Lower leg skin (tissue), 4 donors: ENCODE results near the gene SPESP1. TPM values are rescaled to one million over a fixed set of nuclear protein-coding genes. Genes with fewer than 3 reads are reported as not detected.

ENCODE experiments used
- DNase-seq, 2 donors: peaks; one replicate each; pipeline ENCODE4 v3.0.0-alpha.2; 2019; ENCODE audit warnings: low spot score in 2 of 2
- H3K4me3 ChIP-seq: fragments of 200-600 bp; sonication (generic); 2 replicates; pipeline ENCODE4 v1.5.1; 2017; ENCODE audit warnings: mild to moderate bottlenecking, low read depth; ENCODE audit not compliant: poor library complexity, severe bottlenecking
- POLR2A ChIP-seq, 2 donors: fragments of 450-650 bp; IDR thresholded peaks; one replicate each; pipeline ENCODE4 v1.6.1; 2016 to 2017; ENCODE audit warnings: antibody characterized with exemption in 2 of 2, mild to moderate bottlenecking in 1 of 2, moderate library complexity in 1 of 2
- WGBS, 2 donors: methylation state at CpG; one replicate each; pipeline ENCODE4 v1.1.5; 2018; 5-methylcytosine and 5-hydroxymethylcytosine counted together
- intact Hi-C: fragments of 100-400 bp; cut with DNase I; formaldehyde crosslinking; loops from one replicate; pipeline ENCODE4 v1.15.0; 2023; ENCODE audit warnings: low total_unique reads
- total RNA-seq, 4 donors: library from RNA; depleted of rRNA; stranded (reverse); fragments of >200 nt; gene quantifications; one replicate each; pipeline ENCODE4 v1.1.0, GENCODE V29; 2016
- TF ChIP-seq, protein P1 (sequence below), 3 donors: fragments of 450-650 bp; IDR thresholded peaks; one replicate each; pipeline ENCODE4 v1.5.1; 2016; ENCODE audit warnings: antibody characterized with exemption in 3 of 3, mild to moderate bottlenecking in 3 of 3, moderate library complexity in 2 of 3

Gene SPESP1
- total RNA-seq, 4 donors from 2014 or later = 1.3 to 15.5 (median 2.5) TPM

DNA sequence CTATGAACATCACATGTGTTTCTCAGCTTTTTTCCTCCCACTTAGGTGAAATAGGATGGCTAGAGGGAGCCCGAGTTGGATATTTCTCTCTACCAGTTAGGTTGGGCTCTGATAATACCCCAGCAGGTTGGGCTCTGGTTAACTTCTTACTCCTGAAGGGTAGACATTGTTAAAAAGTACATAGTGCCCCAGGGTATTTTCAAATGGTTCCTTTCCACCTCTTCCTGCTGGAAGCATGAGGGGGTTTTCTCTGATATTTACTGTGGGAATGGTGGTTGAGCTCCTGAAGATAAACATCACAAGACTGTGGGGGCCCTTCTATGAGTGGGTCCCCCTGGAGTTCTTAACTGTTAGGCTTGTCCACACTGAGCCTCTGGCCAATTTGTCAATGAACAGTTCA lies 36.1 kb upstream of the SPESP1 start:
- TF ChIP-seq, protein P1, sequence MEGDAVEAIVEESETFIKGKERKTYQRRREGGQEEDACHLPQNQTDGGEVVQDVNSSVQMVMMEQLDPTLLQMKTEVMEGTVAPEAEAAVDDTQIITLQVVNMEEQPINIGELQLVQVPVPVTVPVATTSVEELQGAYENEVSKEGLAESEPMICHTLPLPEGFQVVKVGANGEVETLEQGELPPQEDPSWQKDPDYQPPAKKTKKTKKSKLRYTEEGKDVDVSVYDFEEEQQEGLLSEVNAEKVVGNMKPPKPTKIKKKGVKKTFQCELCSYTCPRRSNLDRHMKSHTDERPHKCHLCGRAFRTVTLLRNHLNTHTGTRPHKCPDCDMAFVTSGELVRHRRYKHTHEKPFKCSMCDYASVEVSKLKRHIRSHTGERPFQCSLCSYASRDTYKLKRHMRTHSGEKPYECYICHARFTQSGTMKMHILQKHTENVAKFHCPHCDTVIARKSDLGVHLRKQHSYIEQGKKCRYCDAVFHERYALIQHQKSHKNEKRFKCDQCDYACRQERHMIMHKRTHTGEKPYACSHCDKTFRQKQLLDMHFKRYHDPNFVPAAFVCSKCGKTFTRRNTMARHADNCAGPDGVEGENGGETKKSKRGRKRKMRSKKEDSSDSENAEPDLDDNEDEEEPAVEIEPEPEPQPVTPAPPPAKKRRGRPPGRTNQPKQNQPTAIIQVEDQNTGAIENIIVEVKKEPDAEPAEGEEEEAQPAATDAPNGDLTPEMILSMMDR (IDR thresholded peaks at IDR 0.05) = no peak
- TF ChIP-seq POLR2A (IDR thresholded peaks at IDR 0.05) = no peak
- WGBS, 2 donors = 59 to 85% methylated on average over 1 of the region's 1 CpG
- H3K4me3 ChIP-seq = no peak overlapping the region
- no peak for DNase-seq
- intact Hi-C loops = no loop called here

GRCh38 chr15:68896178-68896577 lies 34.1 kb upstream of the SPESP1 start:
- no peak for DNase-seq
- intact Hi-C loops = no loop called here
- TF ChIP-seq, protein P1 (IDR thresholded peaks at IDR 0.05) = no peak
- no peak for TF ChIP-seq POLR2A (IDR thresholded peaks at IDR 0.05)
- H3K4me3 ChIP-seq = no peak overlapping the region

DNA sequence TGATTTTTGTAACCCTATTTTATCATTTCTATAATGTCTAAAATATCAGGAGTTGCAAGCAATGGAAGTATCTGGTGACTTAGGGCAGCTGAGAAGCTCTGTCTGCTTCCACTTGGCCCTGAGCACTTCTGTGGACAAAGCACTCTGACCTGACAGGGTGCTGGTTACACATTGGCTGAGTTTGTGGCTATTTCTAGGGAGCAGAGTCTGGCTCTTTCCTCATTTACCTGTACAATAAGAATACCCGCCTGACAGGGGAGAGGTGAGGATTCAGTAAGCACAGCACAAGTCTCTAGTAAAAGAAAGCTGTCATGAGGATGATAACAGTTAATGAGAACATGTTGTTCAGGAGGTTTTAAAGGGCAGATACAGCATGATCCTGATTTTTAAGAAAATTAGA lies 33.3 kb upstream of the SPESP1 start:
- no peak for DNase-seq
- TF ChIP-seq, protein P1 (IDR thresholded peaks at IDR 0.05) = no peak
- TF ChIP-seq POLR2A (IDR thresholded peaks at IDR 0.05) = no peak
- intact Hi-C loops = no loop called here
- no peak overlapping the region for H3K4me3 ChIP-seq
- 77 to 90% methylated on average over 1 of the region's 1 CpG for WGBS, 2 donors

DNA sequence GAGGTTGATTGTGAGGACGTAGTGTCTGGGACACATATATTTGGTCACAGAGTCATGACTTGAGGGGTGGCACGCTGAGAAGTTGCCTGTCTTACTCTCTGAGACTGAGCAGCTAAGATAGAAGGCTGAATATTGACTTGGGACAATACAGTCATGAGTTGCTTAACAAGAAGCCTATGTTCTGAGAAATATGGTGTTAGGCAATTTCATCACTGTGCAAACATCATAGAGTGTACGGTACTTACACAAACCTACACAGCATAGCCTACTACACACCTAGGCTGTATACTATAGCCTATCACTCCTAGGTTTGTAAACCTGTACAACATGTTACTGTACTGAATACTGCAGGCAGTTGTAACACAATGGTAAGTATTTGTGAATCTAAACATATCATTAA lies 30.3 kb upstream of the SPESP1 start:
- 91 to 93% methylated on average over 3 of the region's 3 CpGs for WGBS, 2 donors
- intact Hi-C loops = no loop called here
- no peak for DNase-seq
- no peak overlapping the region for H3K4me3 ChIP-seq
- no peak for TF ChIP-seq POLR2A (IDR thresholded peaks at IDR 0.05)

DNA sequence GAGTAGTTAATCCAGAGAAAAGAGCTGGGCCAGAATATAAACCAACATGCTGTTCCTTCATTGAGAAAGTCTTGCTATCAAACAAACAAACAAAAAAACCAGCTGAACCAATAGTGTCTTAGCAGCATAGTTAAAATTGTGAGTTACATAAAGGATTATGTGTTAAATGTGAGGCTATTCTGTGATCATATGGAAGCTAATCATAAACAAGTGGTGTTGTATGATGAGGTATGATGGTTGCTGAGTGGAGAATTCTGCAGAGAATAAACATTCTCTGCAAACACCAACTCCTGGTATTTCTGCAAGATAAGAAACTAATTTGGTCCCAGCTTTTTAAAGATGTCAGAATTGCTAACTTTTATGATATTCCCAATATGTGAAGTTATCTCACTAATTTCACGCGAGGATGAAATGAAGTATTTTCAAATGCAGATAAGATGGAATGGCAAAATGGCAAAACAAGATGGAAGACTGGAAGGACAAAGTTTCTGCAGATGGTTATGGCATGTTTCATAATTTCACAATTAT lies 22.9 kb upstream of the SPESP1 start:
- no peak overlapping the region for H3K4me3 ChIP-seq
- intact Hi-C loops = no loop called here
- no peak for DNase-seq
- 89 to 94% methylated on average over 2 of the region's 2 CpGs for WGBS, 2 donors
- no peak for TF ChIP-seq POLR2A (IDR thresholded peaks at IDR 0.05)
- TF ChIP-seq, protein P1 (IDR thresholded peaks at IDR 0.05) = no peak

DNA sequence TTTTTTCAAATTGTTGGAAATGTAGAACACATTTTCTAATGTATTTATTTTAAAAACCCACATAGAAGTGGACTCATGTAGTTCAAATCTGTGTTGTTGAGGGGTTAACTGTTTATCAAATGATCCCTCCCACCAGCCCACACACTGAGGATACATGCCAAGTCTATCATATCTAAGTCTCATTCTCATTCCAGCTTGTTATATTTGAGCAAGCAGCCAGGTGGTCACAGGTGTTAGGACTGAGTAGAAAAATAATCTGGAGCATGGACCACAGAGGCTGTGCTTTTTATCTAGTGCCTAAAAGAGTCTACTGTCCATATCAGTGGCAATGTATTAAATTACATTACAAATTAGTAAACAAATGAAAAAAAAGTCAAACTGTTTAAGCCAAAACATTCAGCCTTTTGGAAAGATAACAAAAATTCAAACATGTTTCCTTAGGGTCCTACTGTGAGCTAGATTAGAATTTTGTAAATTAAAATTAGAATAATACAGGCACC lies 20.7 kb upstream of the SPESP1 start:
- no peak for TF ChIP-seq POLR2A (IDR thresholded peaks at IDR 0.05)
- TF ChIP-seq, protein P1 (IDR thresholded peaks at IDR 0.05) = no peak
- DNase-seq = no peak
- intact Hi-C loops = no loop called here
- no peak overlapping the region for H3K4me3 ChIP-seq
